Heart left ventricle (tissue), 16 donors: ENCODE measurements around the gene CFAP221. TPM values are rescaled to one million over a fixed set of nuclear protein-coding genes. Genes with fewer than 3 reads are reported as not detected.

Experiments used
- ATAC-seq, 4 donors: fragments of 200-7000 bp; cut with Tn5 transposase; one replicate each; pipeline ENCODE4 v1.9.1; 2020 to 2022; ENCODE audit warnings: moderate library complexity in 4 of 4, mild to moderate bottlenecking in 3 of 4, moderate number of reproducible peaks in 1 of 4
- DNase-seq, 5 donors: peaks; one replicate each; pipeline ENCODE4 v3.0.0-alpha.2; 2020
- H3K27ac ChIP-seq, 12 donors: fragments of 200-600 bp; sonication (generic) in 4 of 12; one replicate each; pipeline versions ENCODE4 v1.5.0 to v1.8.0; 2016 to 2022; ENCODE audit warnings: mild to moderate bottlenecking in 2 of 12
- H3K27me3 ChIP-seq, 9 donors: fragments of 200-600 bp; sonication (generic) in 2 of 9; one replicate each; pipeline versions ENCODE4 v1.5.1 to v1.8.0; 2016 to 2022; ENCODE audit warnings: mild to moderate bottlenecking in 3 of 9
- H3K36me3 ChIP-seq, 9 donors: fragments of 200-600 bp; sonication (generic) in 2 of 9; one replicate each; pipeline versions ENCODE4 v1.5.0 to v1.8.0; 2018 to 2022; ENCODE audit warnings: mild to moderate bottlenecking in 2 of 9
- H3K4me1 ChIP-seq, 12 donors: fragments of 200-600 bp; sonication (generic) in 4 of 12; one replicate each; pipeline versions ENCODE4 v1.5.0 to v1.8.0; 2016 to 2022; ENCODE audit warnings: mild to moderate bottlenecking in 3 of 12
- H3K4me3 ChIP-seq, 12 donors: fragments of 200-600 bp; sonication (generic) in 4 of 12; one replicate each; pipeline versions ENCODE4 v1.5.0 to v1.8.0; 2017 to 2022; ENCODE audit warnings: mild to moderate bottlenecking in 9 of 12, moderate library complexity in 4 of 12
- H3K9me3 ChIP-seq, 12 donors: fragments of 200-600 bp; sonication (generic) in 4 of 12; one replicate each; pipeline versions ENCODE4 v1.5.0 to v1.8.0; 2016 to 2022; ENCODE audit warnings: mild to moderate bottlenecking in 1 of 12
- POLR2A ChIP-seq, 2 donors: fragments of 450-650 bp; IDR thresholded peaks; one replicate each; pipeline ENCODE4 v1.6.1; 2017; ENCODE audit warnings: antibody characterized with exemption in 2 of 2, mild to moderate bottlenecking in 2 of 2, moderate library complexity in 2 of 2
- WGBS, 4 donors: extraction: QIAGEN DNeasy Blood & Tissue Kit in 2 of 4; methylation state at CpG; one replicate each; pipeline versions ENCODE4 v1.1.5 to v1.1.7; 2013 to 2018; 5-methylcytosine and 5-hydroxymethylcytosine counted together
- intact Hi-C, 10 donors: fragments of 100-400 bp; cut with DNase I; formaldehyde crosslinking; loops; one replicate each; pipeline versions ENCODE4 v1.11.1 to v1.14.2; 2022
- polyA plus RNA-seq, 2 donors: library from polyadenylated mRNA; stranded (reverse); fragments of 200-250 nt; gene quantifications; one replicate each; pipeline ENCODE4 v1.2.3, GENCODE V29; 2013
- total RNA-seq, 9 donors: library from RNA; depleted of rRNA in 2 of 9; stranded (reverse); fragments of >200 nt in 2 of 9; fragmentation: NEBNext Ultra II Directional in 3 of 9; extraction: Animal tissue kit (Norgen Biotek cat#: 25700) in 3 of 9; gene quantifications; one replicate each; pipeline versions ENCODE4 v1.1.0 to v1.2.4, GENCODE V29; 2016 to 2023
- TF ChIP-seq, protein P1 (sequence below), 12 donors: fragments of 200-600 bp; sonication (generic) in 4 of 12; IDR thresholded peaks; one replicate each; pipeline versions ENCODE4 v1.5.0 to v1.8.0; 2018 to 2022; ENCODE audit warnings: antibody characterized with exemption in 12 of 12, mild to moderate bottlenecking in 5 of 12
- donor health status: ischemic (EF 13 %, LVEDD 7.1; RV severe dilation, severe dysfunction).
- donor health status: healthy with polysubstance abuse.
- donor health status: DM: no; HTN: yes; CAD: no.
- donor health status: DM: no; HTN: no; CAD: no.
- donor health status: ischemic (EF 25% LVEDD 6.9; RV normal size, moderate dysfunction).
- donor health status: ischemic (EF 25% LVEDD 5.7; RV mildly dilated, moderate dysfunction).
- donor health status: healthy.
- donor health status: DM: yes; HTN: yes; CAD: no.
- donor health status: ischemic (EF 35%, LVEDD 5.7; RV mildly dilated, moderate dysfunction).
- donor health status: nonischemic (EF 11% LVEDD 7.7; RV severe dilation, severe dysfunction).
- donor health status: DM: yes; HTN: yes; CAD: no.
- donor health status: PGD.
- donor health status: ischemic (EF 29% LVEDD 5.4; RV normal size, mild dysfunction).
- donor health status: nonischemic (EF 23%, LVEDD 6.1; RV moderate dilation, normal function).

The CFAP221 gene
- total and polyA plus RNA-seq, 11 donors = 0.08 to 2.2 (median 1.4) TPM; not detected in 1

GRCh38 chr2:119552902-119553301 lies 8.7 kb downstream of the CFAP221 start:
- Histone ChIP-seq H3K27ac (no peak overlapping the region), H3K27me3 (no peaks in the 10 kb centered on the region), H3K4me3 (no peak overlapping the region), H3K9me3 (no peaks in the 10 kb centered on the region), H3K36me3 (no peaks in the 10 kb centered on the region), H3K4me1 (no peaks in the 10 kb centered on the region)
- ATAC-seq (no peak), DNase-seq (no peak)
- intact Hi-C loops = no loop called here
- WGBS, 4 donors = 79 to 87% (median 82%) methylated on average over 3 of the region's 3 CpGs
- TF ChIP-seq, protein P1, sequence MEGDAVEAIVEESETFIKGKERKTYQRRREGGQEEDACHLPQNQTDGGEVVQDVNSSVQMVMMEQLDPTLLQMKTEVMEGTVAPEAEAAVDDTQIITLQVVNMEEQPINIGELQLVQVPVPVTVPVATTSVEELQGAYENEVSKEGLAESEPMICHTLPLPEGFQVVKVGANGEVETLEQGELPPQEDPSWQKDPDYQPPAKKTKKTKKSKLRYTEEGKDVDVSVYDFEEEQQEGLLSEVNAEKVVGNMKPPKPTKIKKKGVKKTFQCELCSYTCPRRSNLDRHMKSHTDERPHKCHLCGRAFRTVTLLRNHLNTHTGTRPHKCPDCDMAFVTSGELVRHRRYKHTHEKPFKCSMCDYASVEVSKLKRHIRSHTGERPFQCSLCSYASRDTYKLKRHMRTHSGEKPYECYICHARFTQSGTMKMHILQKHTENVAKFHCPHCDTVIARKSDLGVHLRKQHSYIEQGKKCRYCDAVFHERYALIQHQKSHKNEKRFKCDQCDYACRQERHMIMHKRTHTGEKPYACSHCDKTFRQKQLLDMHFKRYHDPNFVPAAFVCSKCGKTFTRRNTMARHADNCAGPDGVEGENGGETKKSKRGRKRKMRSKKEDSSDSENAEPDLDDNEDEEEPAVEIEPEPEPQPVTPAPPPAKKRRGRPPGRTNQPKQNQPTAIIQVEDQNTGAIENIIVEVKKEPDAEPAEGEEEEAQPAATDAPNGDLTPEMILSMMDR (IDR thresholded peaks at IDR 0.05) = no peak
- TF ChIP-seq POLR2A (IDR thresholded peaks at IDR 0.05) = no peak

DNA sequence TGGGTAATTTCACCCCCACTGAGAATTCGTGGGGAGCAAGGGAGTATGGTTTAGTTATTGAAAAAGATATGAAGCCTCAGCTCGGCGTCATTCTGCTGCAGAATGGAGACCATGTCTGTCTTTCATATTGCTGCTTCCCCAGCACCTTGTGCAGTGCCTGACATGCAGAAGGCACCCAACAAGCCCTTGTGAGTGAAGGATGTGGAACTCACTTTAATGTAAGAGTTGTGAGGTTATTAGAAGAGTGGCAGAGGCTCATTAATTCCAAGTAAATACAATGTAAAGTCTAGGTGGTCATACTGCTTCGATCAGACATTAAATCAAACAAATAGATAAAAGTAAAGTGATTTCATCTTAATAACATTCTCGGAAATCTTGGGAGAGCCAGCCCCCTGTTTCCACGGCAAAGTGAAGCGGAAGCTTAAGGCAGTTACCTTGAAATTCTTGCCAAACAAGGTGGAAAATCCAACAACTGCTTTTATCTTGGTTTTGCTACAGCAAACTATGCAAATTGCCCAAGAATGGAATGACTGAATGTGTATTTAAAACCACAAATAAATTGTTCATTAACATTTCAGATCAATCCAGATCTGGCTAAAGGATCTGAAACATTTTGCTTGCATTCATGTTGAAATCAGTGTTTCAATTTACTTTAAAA lies 9.6 kb downstream of the CFAP221 start:
- TF ChIP-seq POLR2A (IDR thresholded peaks at IDR 0.05) = no peak
- TF ChIP-seq, protein P1 (IDR thresholded peaks at IDR 0.05) = no peak
- DNase-seq = no peak
- no peak overlapping the region for H3K27ac ChIP-seq
- H3K4me1 ChIP-seq = no peaks in the 10 kb centered on the region
- intact Hi-C loops = no loop called here
- H3K36me3 ChIP-seq = no peaks in the 10 kb centered on the region
- no peaks in the 10 kb centered on the region for H3K27me3 ChIP-seq
- no peak for ATAC-seq
- 86 to 92% (median 88%) methylated on average over 7 of the region's 7 CpGs for WGBS, 4 donors
- H3K9me3 ChIP-seq = no peaks in the 10 kb centered on the region
- no peak overlapping the region for H3K4me3 ChIP-seq

DNA sequence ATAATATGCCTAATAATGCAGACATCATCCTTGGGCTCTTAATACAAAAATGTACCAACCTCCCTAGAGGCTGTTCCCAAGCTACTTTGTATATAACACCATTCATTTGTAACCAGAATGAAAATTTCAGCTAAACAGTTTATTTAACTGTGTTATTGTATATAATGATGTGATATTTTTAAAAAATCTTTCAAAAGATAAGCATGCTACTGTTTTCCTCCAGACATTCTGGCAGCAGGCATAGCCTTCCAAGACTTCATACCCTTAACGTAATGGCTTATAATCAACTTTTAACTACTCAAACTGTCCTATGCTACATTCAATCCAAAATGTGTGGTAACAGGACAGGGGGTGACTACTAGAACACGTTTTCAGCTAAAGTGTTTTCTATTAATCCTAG lies 21.2 kb downstream of the CFAP221 start:
- H3K27me3 ChIP-seq = no peaks in the 10 kb centered on the region
- no peak overlapping the region for H3K27ac ChIP-seq
- ATAC-seq = no peak
- peaks cover 0 to 20% (median 2%) of the 10 kb centered on the region in 12 donors for H3K9me3 ChIP-seq
- H3K4me3 ChIP-seq = no peak overlapping the region
- H3K4me1 ChIP-seq = no peaks in the 10 kb centered on the region
- intact Hi-C loops = no loop called here
- no peaks in the 10 kb centered on the region for H3K36me3 ChIP-seq
- no peak for DNase-seq
- 70 to 89% (median 76%) methylated on average over 2 of the region's 2 CpGs for WGBS, 4 donors
- TF ChIP-seq, protein P1 (IDR thresholded peaks at IDR 0.05) = no peak
- no peak for TF ChIP-seq POLR2A (IDR thresholded peaks at IDR 0.05)

- no peak for ATAC-seq
- no peaks in the 10 kb centered on the region for H3K4me1 ChIP-seq
- intact Hi-C loops = no loop called here
- H3K36me3 ChIP-seq = no peaks in the 10 kb centered on the region
- no peaks in the 10 kb centered on the region for H3K27me3 ChIP-seq
- TF ChIP-seq, protein P1 (IDR thresholded peaks at IDR 0.05) = no peak
- TF ChIP-seq POLR2A (IDR thresholded peaks at IDR 0.05) = no peak
- H3K4me3 ChIP-seq = no peak overlapping the region
- H3K9me3 ChIP-seq = peaks cover 0 to 20% (median 2%) of the 10 kb centered on the region in 12 donors
- DNase-seq = no peak
- no peak overlapping the region for H3K27ac ChIP-seq
Observed at GRCh38 chr2:119567292-119567691, 23.0 kb downstream of the CFAP221 start.
